Measurements from ENCODE around the gene ZNF234. TPM values are rescaled to one million over a fixed set of nuclear protein-coding genes. Genes with fewer than 3 reads are reported as not detected.
A peak's percentile ranks its signal among the peaks of the same experiment; 100 is the strongest.

ZNF234 gene
- total RNA-seq, 1 donor from 2014 or later = 7.9 TPM

DNA sequence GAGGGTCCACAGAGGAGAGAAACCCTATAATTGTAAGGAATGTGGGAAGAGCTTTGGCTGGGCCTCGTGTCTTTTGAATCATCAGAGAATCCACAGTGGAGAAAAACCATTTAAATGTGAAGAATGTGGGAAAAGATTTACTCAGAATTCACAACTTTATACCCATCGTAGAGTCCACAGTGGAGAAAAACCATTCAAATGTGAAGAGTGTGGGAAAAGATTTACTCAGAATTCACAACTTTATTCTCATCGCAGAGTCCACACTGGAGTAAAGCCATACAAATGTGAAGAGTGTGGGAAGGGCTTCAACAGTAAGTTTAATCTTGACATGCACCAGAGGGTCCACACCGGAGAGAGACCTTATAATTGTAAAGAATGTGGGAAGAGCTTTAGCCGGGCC lies 9.4 kb upstream of the ZNF234 start:
- Histone ChIP-seq H3K27me3 (no peaks in the 10 kb centered on the region), H3K27ac (no peak overlapping the region), H3K36me3 (peaks cover 54 to 61% of the 10 kb centered on the region in 2 donors), H3K9me3 (peaks cover 63 to 94% of the 10 kb centered on the region in 2 donors), H3K4me3 (no peak overlapping the region), H3K4me1 (no peaks in the 10 kb centered on the region)
- DNase-seq (ENCODE audit: low spot score in 2 of 2) = no peak
- TF ChIP-seq, protein P1, sequence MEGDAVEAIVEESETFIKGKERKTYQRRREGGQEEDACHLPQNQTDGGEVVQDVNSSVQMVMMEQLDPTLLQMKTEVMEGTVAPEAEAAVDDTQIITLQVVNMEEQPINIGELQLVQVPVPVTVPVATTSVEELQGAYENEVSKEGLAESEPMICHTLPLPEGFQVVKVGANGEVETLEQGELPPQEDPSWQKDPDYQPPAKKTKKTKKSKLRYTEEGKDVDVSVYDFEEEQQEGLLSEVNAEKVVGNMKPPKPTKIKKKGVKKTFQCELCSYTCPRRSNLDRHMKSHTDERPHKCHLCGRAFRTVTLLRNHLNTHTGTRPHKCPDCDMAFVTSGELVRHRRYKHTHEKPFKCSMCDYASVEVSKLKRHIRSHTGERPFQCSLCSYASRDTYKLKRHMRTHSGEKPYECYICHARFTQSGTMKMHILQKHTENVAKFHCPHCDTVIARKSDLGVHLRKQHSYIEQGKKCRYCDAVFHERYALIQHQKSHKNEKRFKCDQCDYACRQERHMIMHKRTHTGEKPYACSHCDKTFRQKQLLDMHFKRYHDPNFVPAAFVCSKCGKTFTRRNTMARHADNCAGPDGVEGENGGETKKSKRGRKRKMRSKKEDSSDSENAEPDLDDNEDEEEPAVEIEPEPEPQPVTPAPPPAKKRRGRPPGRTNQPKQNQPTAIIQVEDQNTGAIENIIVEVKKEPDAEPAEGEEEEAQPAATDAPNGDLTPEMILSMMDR (IDR thresholded peaks at IDR 0.05) = no peak
- intact Hi-C loops (cut with DNase I) = no loop called here

DNA sequence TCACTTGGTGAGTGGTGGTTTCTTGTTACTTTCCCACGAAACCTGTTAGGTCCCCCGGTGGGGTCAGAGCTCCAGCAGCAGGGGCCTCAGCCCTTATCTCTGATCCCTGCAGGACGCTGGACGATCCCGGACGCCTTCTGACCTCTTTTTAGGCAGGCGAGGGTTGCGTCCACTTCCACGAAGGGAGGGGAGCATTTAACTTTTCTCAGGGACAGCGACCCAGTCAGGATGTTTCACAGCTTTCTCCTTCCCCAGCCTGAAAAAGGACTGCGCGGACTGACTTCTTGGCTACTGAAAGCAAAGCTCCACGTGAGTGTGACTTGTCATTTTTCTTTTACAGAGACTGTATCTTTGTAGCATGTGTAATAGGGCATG lies 692 bp downstream of the ZNF234 start:
- Histone ChIP-seq H3K36me3 (peaks cover 20 to 27% of the 10 kb centered on the region in 2 donors), H3K4me1 (peaks cover 0 to 10% of the 10 kb centered on the region in 2 donors), H3K9me3 (peaks cover 0 to 8% of the 10 kb centered on the region in 2 donors), H3K27me3 (no peaks in the 10 kb centered on the region), H3K4me3 (peak overlapping the region; percentile 69 to 96), H3K27ac (peak overlapping the region; percentile 59 to 80)
- TF ChIP-seq, protein P1 (IDR thresholded peaks at IDR 0.05) = no peak
- no peak for DNase-seq (ENCODE audit: low spot score in 2 of 2)
- intact Hi-C loops (cut with DNase I) = no loop called here

DNA sequence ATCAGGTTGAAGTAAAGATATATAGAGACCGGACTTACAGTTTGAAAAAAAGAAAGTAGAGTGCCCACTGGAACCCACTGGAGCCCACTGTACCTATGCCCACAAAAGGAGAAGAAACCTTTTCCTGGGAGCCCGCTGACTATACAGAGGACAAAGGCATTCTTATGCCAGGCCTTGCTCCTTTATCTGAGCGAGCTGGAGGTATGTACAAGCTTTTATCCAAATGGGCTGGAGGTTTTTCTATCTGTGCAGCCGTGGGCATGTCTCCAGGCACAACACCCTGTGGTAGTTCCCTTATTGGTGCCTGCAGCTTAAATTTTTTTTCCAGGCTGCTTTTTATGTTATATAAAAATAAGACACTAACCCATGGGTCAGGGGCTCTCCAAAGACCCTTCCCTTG lies 8.4 kb downstream of the ZNF234 start:
- H3K36me3 ChIP-seq = peaks cover 87 to 97% of the 10 kb centered on the region in 2 donors
- DNase-seq (ENCODE audit: low spot score in 2 of 2) = no peak
- no peaks in the 10 kb centered on the region for H3K4me1 ChIP-seq
- TF ChIP-seq, protein P1 (IDR thresholded peaks at IDR 0.05) = no peak
- no peak overlapping the region for H3K4me3 ChIP-seq
- no peaks in the 10 kb centered on the region for H3K27me3 ChIP-seq
- H3K27ac ChIP-seq = no peak overlapping the region
- peaks cover 24 to 42% of the 10 kb centered on the region in 2 donors for H3K9me3 ChIP-seq
- intact Hi-C loops (cut with DNase I) = no loop called here

DNA sequence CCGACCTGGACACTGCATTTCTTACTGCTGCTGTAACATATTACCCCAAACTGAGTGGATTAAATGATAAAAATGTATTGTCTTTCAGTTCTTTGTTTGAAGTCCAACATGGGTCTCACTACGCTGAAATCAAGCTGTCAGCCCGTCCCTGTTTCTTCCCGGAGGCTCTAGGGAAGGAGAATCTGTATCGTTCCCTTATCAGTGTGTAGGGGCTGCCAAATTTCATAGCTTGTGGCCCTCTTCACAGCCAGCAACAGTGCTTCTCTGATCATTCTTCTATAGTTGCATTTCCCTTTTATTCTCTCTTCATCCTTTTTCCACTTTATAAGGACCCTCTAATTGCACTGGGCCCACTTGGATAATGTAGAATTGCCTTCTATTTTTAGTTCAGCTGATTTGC lies 10.1 kb downstream of the ZNF234 start:
- Histone ChIP-seq H3K27ac (no peak overlapping the region), H3K4me3 (no peak overlapping the region), H3K9me3 (peaks cover 39 to 58% of the 10 kb centered on the region in 2 donors), H3K27me3 (no peaks in the 10 kb centered on the region), H3K36me3 (peaks cover 91 to 97% of the 10 kb centered on the region in 2 donors), H3K4me1 (no peaks in the 10 kb centered on the region)
- TF ChIP-seq, protein P1 (IDR thresholded peaks at IDR 0.05) = no peak
- DNase-seq (ENCODE audit: low spot score in 2 of 2) = no peak
- intact Hi-C loops (cut with DNase I) = no loop called here

DNA sequence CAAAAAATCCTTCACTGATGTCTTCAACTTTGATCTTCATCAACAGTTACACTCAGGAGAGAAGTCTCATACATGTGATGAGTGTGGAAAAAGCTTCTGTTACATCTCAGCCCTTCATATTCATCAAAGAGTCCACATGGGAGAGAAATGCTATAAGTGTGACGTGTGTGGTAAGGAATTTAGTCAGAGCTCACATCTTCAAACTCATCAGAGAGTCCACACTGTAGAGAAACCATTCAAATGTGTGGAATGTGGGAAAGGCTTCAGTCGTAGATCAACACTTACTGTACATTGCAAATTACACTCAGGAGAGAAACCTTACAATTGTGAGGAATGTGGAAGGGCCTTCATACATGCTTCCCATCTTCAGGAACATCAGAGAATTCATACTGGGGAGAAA lies 15.1 kb downstream of the ZNF234 start:
- intact Hi-C loops (cut with DNase I) = no loop called here
- no peak for DNase-seq (ENCODE audit: low spot score in 2 of 2)
- TF ChIP-seq, protein P1 (IDR thresholded peaks at IDR 0.05) = no peak
- peaks cover 63 to 97% of the 10 kb centered on the region in 2 donors for H3K9me3 ChIP-seq
- peaks cover 58 to 63% of the 10 kb centered on the region in 2 donors for H3K36me3 ChIP-seq
- no peaks in the 10 kb centered on the region for H3K27me3 ChIP-seq
- no peak overlapping the region for H3K4me3 ChIP-seq
- no peaks in the 10 kb centered on the region for H3K4me1 ChIP-seq
- no peak overlapping the region for H3K27ac ChIP-seq

DNA sequence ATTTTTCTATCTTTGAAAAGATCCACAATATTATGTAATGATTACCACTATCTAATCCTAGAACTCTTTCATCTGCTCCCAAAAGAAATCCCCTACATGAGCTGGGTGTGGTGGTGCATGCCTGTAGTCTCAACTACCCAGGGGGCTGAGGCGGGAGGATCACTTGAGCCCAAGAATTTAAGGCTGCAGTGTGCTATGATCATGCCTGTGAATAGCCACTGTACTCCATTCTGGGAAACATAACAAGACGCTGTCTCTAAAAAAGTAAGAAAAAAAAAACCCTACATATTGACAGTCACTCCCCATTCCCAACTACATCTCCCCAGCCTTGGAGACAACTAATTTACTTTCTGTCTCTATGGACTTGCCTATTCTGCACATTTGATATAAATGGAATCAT lies 22.4 kb downstream of the ZNF234 start:
- intact Hi-C loops (cut with DNase I) = loop anchor here (1.0 to 2.0 kb wide), 5 partner anchors 22 to 193 kb away; partner anchors contain the start of genes ZNF112, ZNF224, ZNF227 and ZNF234
- H3K9me3 ChIP-seq = peaks cover 14 to 72% of the 10 kb centered on the region in 2 donors
- TF ChIP-seq, protein P1 (IDR thresholded peaks at IDR 0.05) = no peak
- H3K4me3 ChIP-seq = no peak overlapping the region
- no peak overlapping the region for H3K27ac ChIP-seq
- H3K27me3 ChIP-seq = no peaks in the 10 kb centered on the region
- no peak for DNase-seq (ENCODE audit: low spot score in 2 of 2)
- H3K36me3 ChIP-seq = peaks cover 25% of the 10 kb centered on the region in 2 donors
- peaks cover 0 to 6% of the 10 kb centered on the region in 2 donors for H3K4me1 ChIP-seq
